Stimulated activated CD4-positive, alpha-beta T cell treated with anti-CD3 and anti-CD28 coated beads, Interleukin-12 subunit alpha, Interleukin-12 subunit beta, amount 100 ng/mL, for 48 hours (primary cell): Measurements from ENCODE around the gene ARID1B.

Experiments used
- DNase-seq, 3 donors: peaks; one replicate each; pipeline ENCODE4 v3.0.0-alpha.2; 2020; ENCODE audit warnings: low read depth in 2 of 3, low spot score in 1 of 3

ARID1B gene

DNA sequence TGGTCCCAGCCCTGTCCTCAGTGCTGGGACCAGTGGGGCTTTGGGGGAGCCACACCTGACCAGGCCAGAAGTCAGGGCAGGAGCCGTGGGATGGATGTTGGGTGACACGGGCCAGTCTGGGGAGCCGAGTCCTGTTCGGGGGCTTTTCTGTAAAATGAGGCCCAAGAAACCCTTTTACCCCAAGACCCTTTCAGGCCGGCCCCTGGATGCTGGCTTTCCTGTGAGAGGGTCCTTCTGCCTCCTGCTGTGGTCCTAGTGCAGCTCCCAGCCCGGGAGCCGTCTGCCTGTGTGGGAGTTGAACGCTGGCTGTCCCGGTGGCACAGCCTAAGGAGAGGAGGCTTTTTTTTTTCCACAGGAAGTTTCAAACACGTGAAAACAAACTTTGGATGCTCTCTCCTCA is 422.9 kb downstream of the ARID1B start:
- DNase-seq, result no peak

- no peak for DNase-seq
Measured at GRCh38 chr6:157200611-157201010, 423.4 kb downstream of the ARID1B start.

DNA sequence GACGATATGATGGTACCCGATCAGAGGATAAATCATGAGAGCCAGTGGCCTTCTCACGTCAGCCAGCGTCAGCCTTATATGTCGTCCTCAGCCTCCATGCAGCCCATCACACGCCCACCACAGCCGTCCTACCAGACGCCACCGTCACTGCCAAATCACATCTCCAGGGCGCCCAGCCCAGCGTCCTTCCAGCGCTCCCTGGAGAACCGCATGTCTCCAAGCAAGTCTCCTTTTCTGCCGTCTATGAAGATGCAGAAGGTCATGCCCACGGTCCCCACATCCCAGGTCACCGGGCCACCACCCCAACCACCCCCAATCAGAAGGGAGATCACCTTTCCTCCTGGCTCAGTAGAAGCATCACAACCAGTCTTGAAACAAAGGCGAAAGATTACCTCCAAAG is 423.9 kb downstream of the ARID1B start:
- no peak for DNase-seq

DNA sequence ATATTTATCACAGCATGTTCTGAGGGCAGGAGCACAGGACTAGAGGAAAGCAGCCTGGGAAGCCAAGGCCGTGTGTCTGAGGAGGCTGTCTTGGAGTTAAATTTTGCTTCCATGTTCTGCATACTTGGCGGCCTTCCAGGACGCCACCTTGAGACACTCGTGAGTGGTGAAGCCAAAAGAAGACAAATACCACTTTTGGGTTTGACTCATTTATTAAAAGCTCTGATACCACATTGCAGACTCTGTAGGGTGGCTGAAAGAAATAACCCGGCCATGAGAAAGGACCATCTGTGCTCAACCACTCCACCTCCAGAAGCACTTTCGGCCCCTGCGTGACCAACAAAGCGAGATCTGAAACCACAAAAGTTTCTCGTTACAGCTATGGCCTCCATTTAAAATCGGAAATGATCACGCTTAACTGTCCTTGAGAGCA is 426.1 kb downstream of the ARID1B start:
- no peak for DNase-seq

DNA sequence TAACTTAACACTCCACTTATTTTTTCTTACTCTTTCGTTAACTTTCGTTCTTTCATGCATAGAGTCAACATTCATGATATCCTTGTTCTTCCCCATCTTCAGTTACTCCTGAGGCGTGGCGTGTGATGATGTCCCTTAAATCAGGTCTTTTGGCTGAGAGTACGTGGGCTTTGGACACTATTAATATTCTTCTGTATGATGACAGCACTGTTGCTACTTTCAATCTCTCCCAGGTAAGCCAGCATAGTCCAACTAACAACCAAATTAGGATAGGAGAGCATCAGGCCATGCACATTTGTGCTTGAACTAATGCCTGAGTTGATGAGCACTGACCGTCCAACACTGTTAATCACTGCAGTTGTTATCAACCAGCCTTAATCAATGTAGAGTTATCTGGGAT is 426.6 kb downstream of the ARID1B start:
- DNase-seq, result no peak

- DNase-seq, result no peak
Measured at GRCh38 chr6:157205473-157206358, 428.5 kb downstream of the ARID1B start.

DNA sequence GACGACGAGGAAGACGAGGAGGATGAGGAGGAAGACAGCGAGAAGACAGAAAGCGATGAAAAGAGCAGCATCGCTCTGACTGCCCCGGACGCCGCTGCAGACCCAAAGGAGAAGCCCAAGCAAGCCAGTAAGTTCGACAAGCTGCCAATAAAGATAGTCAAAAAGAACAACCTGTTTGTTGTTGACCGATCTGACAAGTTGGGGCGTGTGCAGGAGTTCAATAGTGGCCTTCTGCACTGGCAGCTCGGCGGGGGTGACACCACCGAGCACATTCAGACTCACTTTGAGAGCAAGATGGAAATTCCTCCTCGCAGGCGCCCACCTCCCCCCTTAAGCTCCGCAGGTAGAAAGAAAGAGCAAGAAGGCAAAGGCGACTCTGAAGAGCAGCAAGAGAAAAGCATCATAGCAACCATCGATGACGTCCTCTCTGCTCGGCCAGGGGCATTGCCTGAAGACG is 429.2 kb downstream of the ARID1B start:
- DNase-seq, result no peak

DNA sequence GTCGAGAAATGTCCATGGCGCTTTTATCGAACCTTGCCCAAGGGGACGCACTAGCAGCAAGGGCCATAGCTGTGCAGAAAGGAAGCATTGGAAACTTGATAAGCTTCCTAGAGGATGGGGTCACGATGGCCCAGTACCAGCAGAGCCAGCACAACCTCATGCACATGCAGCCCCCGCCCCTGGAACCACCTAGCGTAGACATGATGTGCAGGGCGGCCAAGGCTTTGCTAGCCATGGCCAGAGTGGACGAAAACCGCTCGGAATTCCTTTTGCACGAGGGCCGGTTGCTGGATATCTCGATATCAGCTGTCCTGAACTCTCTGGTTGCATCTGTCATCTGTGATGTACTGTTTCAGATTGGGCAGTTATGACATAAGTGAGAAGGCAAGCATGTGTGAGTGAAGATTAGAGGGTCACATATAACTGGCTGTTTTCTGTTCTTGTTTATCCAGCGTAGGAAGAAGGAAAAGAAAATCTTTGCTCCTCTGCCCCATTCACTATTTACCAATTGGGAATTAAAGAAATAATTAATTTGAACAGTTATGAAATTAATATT is 430.4 kb downstream of the ARID1B start:
- DNase-seq, result no peak

DNA sequence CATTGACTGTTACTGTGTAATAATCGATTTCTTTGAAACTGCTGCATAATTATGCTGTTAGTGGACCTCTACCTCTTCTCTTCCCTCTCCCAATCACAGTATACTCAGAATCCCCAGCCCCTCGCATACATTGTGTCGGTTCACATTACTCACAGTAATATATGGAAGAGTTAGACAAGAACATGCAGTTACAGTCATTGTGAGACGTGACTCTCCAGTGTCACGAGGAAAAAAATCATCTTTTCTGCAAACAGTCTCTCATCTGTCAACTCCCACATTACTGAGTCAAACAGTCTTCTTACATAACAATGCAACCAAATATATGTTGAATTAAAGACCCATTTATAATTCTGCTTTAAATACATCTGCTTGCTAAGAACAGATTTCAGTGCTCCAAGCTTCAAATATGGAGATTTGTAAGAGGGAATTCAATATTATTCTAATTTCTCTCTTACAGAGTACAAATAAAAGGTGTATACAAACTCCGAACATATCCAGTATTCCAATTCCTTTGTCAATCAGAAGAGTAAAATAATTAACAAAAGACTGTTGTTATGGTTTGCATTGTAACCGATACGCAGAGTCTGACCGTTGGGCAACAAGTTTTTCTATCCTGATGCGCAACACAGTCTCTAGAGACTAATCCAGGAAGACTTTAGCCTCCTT is 432.8 kb downstream of the ARID1B start:
- DNase-seq, result no peak

- DNase-seq, result no peak
Measured at GRCh38 chr6:157210954-157211353, 433.8 kb downstream of the ARID1B start.

DNA sequence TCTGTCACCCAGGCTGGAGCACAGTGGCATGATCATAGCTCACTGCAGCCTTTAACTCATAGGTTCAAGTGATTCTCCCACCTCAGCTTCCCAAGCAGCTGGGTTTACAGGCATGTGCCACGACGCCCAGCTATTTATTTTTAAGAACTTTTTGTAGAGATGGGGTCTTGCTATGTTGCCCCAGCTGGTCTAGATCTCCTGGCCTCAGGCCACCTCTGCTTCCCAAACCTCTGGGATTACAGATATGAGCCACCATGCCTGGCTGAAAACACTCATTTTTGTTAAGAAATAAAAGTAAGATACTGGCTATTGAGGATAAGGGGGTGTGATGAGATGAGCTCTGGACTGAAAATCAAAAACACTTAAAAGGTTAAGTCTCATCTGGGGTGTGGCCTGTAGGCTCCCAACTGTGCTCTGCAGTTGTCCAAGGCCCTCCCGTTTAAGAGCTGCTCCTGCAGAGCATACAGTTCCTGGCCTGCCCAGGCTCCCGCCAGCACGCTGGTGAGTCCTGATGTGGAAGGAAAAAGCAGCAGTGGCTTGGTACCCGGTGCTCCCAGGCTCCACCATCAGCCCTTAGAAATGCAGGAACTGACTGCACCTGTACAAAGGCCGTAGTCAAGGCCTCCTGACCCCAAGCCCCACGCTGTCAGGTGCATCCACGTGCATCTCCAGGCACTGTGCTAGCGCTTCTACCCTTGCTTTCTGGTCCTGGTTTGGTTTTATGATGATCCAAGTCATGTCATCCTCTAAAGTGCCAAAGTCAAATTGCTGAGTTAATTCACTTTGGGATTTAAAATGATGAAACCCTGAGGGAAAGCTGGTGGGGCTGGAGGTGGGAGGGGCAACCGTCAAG is 434.7 kb downstream of the ARID1B start:
- no peak for DNase-seq

DNA sequence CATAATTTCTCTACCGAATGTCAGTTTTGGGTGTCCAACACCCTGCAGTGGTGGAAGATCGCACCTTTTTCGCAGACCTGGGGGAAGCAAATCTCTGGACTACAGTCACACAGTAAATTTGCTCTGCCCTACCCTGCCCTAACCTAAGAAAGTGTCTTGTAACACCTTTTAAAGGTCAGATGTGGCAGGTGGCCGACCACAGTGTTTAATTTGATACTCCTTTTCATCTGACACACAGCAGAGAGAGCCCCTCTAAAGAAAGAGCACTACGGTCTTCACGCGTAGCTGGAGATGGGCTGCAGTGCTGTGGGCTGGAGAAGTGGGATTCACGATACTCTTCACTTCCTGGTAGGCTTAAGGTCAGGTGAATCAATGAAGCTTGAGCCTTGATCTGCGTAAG is 436.2 kb downstream of the ARID1B start:
- no peak for DNase-seq

- no peak for DNase-seq
Measured at GRCh38 chr6:157213907-157214565, 436.9 kb downstream of the ARID1B start.

DNA sequence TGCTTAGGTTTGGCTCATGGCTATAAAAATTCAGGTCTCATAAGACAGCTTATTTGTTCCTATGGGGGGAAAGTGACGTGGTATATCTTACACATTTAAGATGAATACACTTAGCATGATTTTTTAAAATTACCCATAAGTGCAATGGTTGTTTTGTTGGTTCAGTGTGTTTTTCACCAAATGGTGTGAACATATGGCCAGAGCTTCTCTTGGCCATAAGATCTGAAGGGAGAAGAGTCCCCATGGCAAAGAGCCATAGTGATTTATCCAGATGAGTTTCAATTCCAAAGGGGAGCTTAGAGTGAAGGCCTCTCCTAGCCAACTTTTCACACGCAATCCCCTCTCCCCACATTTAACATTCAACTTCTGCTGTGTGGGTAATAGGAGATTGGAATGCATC is 438.5 kb downstream of the ARID1B start:
- no peak for DNase-seq

- DNase-seq, result no peak
Measured at GRCh38 chr6:157216570-157216969, 439.4 kb downstream of the ARID1B start.

DNA sequence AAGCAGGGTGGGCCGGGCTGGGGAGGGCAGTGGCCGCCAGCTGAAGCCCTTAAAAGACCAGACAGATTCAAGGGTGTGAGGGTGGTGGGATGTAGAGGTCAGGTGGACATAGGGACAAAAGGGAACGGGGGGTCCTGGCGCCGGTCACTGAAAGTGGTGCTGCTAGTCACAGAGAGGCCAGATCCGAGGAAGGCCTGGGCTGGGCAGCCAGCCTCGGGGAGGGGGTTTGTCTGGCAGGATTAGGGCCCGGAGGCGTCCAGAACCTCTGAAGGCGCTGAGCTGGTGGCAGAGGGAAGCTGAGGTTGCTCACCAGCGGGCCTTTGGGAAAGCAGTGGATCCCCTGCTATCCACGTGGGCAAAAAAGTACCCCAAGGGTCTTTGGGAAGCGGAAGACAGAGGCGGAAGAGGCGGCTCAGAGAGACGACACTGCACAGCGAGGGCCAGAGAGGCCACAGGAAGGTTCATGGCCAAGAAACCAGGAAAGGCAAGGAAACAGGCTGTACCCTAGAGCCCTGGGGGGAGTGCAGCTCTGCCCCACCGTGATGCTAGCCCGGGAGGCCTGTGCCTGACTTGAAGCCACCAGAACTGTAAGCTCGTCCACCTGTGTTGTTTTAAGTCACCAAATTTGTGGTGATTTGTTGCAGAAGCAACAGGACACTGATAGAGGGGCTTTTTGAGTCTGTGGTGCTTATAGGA is 440.2 kb downstream of the ARID1B start:
- no peak for DNase-seq

- no peak for DNase-seq
Measured at GRCh38 chr6:157217894-157218370, 440.8 kb downstream of the ARID1B start.

GRCh38 chr6:157218371-157219198 is 441.4 kb downstream of the ARID1B start:
- no peak for DNase-seq
